GM12865 (cell line): ENCODE measurements around the gene AZU1.

Experiments
- DNase-seq: peaks from one replicate; pipeline ENCODE4 v3.0.0; 2010; ENCODE audit warnings: low read depth
- H3K4me3 ChIP-seq: 2 replicates; pipeline ENCODE4 v1.5.1; 2011; ENCODE audit warnings: mild to moderate bottlenecking, low read depth, low read length, control low read depth
- CTCF ChIP-seq: IDR thresholded peaks from 2 replicates; pipeline ENCODE4 v1.5.1; 2011; ENCODE audit warnings: low read length, control low read depth, low read depth, inconsistent platforms; ENCODE audit not compliant: insufficient read depth; ENCODE audit errors: missing control alignments

The AZU1 gene

GRCh38 chr19:879711-880438 is 52.2 kb downstream of the AZU1 start:
- no peak for TF ChIP-seq CTCF
- DNase-seq: no peak
- no peak overlapping the region for H3K4me3 ChIP-seq
